ENCODE results near the gene ZNF385B.

The ZNF385B gene

DNA sequence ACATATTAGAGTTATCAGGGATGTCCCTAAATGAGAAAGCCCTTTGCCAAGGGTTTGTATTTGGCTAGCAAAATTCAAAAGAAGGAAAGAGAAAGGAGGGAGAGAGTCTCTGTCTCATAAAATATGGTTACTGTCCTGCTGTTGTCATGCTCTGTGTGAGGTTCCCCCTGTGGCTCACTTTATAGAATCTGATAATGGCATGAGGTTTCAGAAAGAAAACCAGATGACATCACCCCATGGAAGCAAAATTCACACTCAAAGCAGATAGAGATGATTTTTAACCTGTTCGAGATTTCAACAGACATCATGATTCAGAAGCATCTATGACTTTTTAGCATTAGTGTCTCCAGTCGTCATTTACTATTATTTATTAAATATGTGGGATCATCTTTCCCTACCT, 431.8 kb downstream of the ZNF385B start:
- DNase-seq, result no peak

DNA sequence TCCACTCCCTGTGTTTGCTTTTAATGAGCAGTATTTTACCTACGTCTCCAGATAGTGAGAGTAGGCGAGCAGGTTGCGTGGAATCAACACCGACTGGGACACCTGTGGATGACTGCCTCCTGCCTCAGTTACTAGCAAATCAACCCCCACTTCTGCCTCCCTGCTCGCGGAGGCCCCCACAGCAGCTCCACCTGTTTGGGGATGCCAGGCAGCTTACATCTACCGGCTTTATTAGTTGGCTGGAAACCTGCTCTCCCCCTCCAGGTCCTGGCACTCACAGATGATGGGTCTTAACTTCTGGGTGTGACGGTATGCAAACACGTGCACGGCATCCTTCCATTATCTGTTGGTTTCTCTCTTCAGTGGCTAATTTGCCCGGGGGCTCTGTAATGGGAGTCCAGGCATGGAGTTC, 432.3 kb downstream of the ZNF385B start:
- DNase-seq, result no peak

DNA sequence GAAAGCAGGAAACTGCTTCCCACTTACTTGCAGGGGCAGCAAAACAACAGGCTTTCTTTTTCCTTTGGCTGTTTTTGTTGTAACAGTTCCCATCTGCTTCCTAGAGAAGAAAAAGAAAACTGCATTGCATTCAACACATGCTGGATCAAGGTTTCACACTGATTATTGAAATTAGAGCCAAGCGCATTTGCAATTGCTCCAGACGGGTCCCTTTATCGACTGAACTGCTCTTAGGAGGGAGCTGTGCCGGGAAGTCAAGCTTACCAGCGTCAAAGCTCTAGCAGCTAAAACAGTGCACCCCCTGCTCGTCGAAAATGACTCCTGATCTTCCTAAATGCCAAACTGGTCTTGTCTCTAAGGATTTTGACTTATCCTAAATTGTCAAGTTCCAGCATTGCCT, 432.8 kb downstream of the ZNF385B start:
- no peak for DNase-seq

DNA sequence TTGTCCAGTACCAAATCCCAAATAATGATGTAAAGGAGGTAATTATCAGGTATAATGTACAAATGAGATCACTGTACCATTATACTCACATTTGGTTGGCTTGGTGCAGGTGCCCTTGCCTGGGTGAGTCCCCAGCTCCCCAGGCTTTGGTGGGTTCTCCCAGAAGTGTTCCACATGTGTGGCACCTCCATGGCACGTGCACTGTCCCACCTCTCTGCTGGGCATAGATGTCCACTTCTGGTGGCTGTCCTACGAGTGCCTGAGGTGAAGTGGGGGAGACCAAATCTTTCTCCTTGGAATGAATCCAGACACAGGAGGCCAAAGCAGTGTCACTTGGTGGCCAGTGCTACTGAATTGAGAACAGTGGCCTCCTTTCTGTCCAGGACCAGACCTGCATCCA, 434.3 kb downstream of the ZNF385B start:
- no peak for DNase-seq

GRCh38 chr2:179424571-179424970, 436.8 kb downstream of the ZNF385B start:
- no peak for DNase-seq

DNA sequence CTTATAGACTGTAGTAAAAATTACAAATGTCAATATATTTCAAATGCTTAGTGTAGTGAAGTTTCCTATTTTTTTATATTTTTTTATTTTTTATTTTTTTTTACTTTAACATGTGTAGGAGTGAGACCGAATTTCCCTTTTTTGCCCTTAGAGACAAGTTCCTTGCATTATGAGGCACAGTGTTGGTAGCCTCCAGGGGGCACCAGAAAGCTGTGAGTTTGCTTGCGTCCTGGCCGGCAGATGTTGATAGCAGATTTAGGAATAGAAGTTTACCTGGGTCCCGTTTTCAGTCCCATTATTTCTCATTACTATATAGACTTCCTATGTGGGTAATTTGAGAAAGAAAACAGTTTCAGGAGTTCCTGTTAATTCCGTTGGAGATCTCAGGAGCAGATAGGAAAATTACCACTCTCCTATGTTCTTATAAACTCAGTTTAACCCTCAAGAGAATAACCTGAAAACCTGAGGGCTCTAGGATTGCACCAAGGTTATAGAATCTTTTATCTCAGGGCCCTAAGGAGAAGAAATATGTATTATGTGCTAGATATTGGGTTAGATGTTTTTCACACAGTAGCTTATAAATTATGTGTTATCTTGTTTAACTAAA, 439.3 kb downstream of the ZNF385B start:
- no peak for DNase-seq

GRCh38 chr2:179417436-179417949, 443.9 kb downstream of the ZNF385B start:
- DNase-seq, result no peak

DNA sequence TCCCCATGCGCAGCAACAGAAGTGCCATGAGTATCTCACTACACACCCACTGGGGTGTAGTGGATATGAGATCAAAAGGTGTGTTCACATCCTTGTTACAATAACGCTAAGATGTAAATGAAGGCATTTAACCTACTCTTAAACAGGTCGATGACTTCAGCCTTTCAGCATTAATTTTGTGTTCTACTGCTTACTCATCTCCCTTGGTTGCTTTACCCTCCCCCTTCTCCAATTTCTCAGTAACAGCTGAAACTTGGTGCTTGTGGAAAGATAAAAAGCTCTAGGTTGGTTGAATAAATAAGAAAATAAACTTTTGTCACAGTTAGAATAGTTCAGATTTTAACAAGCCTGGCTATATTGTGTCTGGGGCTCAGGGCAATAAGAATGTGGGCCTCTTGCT, 449.3 kb downstream of the ZNF385B start:
- DNase-seq, result no peak

GRCh38 chr2:179410552-179411356, 450.7 kb downstream of the ZNF385B start:
- DNase-seq, result no peak

GRCh38 chr2:179403624-179404023, 457.8 kb downstream of the ZNF385B start:
- no peak for DNase-seq

- DNase-seq, result no peak
Observed at GRCh38 chr2:179393481-179393880, 467.9 kb downstream of the ZNF385B start.
